Skeletal muscle tissue (tissue), 4 donors: ENCODE results near the gene ACSS1. TPM values are rescaled to one million over a fixed set of nuclear protein-coding genes. Genes with fewer than 3 reads are reported as not detected.

Experiments
- H3K27ac ChIP-seq: one replicate; pipeline ENCODE4 v1.7.0; 2013; ENCODE audit warnings: mild to moderate bottlenecking, low read depth, low read length, inconsistent platforms
- H3K27me3 ChIP-seq, 3 donors: one replicate each; pipeline ENCODE4 v1.7.0; 2013; ENCODE audit warnings: low read length in 3 of 3; ENCODE audit not compliant: control insufficient read depth in 3 of 3, insufficient read depth in 3 of 3
- H3K36me3 ChIP-seq, 3 donors: one replicate each; pipeline ENCODE4 v1.7.0; 2013; ENCODE audit warnings: low read length in 3 of 3; ENCODE audit not compliant: control insufficient read depth in 3 of 3, insufficient read depth in 3 of 3
- H3K4me1 ChIP-seq, 3 donors: one replicate each; pipeline ENCODE4 v1.7.0; 2013; ENCODE audit warnings: low read length in 3 of 3, mild to moderate bottlenecking in 3 of 3; ENCODE audit not compliant: control insufficient read depth in 3 of 3, insufficient read depth in 3 of 3
- H3K4me3 ChIP-seq, 3 donors: one replicate each; pipeline ENCODE4 v1.7.0; 2013; ENCODE audit warnings: low read length in 3 of 3
- H3K9ac ChIP-seq, 3 donors: one replicate each; pipeline ENCODE4 v1.7.0; 2013; ENCODE audit warnings: low read length in 3 of 3, mild to moderate bottlenecking in 3 of 3, moderate library complexity in 2 of 3, low read depth in 1 of 3
- H3K9me3 ChIP-seq, 3 donors: one replicate each; pipeline ENCODE4 v1.7.0; 2013; ENCODE audit warnings: low read length in 3 of 3; ENCODE audit not compliant: control insufficient read depth in 3 of 3
- total RNA-seq: library from RNA; depleted of rRNA; stranded (reverse); fragments of >200 nt; gene quantifications from one replicate; pipeline ENCODE4 v1.2.3, GENCODE V29; 2014
- donor health status: Osteomylitis.

The ACSS1 gene
- total RNA-seq, 1 donor from 2014 or later = 8.9 TPM

DNA sequence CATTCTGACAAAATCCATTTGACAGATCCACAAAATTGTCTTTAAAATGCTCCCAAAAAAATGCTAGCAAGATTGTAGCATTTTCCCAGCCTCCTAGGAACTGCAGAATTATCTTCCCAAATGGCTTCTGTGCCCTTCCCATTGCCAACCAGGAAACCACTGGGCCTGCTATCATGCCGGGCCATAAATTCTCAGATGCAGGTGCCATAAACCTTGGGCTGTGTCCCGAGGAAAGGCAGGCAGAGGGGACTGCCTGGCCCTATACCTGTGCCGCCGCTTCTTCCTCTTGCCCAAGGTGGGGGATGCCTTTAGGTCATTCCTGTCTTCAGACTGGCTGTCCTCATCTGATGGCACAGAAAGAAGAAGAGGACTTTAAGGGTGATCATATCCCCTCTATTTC, 21.2 kb upstream of the ACSS1 start:
- Histone ChIP-seq H3K9ac (no peak overlapping the region), H3K36me3 (no peaks in the 10 kb centered on the region), H3K4me1 (peaks cover 12 to 36% (median 30%) of the 10 kb centered on the region in 3 donors), H3K27ac (no peak overlapping the region), H3K4me3 (no peak overlapping the region), H3K27me3 (peaks cover 34 to 64% (median 46%) of the 10 kb centered on the region in 3 donors), H3K9me3 (no peaks in the 10 kb centered on the region)

DNA sequence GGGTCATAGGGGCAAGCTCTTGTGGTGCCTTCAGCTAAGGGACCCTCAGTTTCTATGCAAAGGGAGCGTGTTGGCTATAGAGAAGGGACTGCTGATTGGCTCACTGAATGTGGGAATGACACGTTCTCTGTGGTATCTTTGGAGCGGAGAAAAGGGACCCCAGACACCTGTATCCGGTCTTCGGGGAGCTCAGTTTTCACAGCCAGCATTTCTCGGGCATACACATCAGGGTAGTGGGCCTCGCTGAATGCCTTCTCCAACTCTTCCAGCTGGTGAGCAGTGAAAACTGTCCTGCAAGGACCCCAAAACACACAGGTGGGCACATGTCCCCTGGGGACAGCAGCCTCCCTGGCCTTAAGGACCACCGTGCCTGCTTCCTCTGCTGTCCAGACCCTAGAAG, 20.7 kb upstream of the ACSS1 start:
- no peak overlapping the region for H3K4me3 ChIP-seq
- no peak overlapping the region for H3K27ac ChIP-seq
- H3K9ac ChIP-seq = no peak overlapping the region
- no peaks in the 10 kb centered on the region for H3K36me3 ChIP-seq
- no peaks in the 10 kb centered on the region for H3K9me3 ChIP-seq
- H3K27me3 ChIP-seq = peaks cover 30 to 59% (median 42%) of the 10 kb centered on the region in 3 donors
- H3K4me1 ChIP-seq = peaks cover 12 to 32% (median 25%) of the 10 kb centered on the region in 3 donors

DNA sequence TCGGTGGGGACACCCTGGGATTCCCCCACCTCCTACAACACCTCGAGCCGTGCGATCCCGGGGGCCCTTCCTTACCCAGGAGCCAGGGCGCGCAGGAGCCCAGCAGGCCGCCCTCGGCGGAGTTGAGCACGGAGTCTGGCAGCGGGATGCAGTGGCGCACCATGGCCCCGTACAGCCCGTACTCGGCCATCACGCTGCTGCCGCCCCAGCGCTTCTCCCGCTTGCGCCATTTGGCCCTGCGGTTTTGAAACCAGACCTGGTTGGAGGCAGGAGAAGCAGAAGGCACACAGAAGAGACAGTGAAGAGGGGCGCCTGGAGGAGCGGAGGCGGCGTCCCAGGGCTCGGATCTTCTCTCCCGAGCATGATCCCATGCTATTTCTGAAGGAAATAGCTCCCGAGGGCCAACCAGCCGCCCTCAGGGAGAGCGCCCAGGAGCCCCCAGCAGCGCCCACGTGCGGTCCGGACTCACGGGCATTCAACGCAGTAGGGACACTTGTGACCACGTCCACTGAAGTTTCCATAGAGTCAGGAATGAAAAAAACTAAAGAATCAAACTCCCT, 19.8 kb upstream of the ACSS1 start:
- Histone ChIP-seq H3K27me3 (peaks cover 24 to 50% (median 34%) of the 10 kb centered on the region in 3 donors), H3K9ac (peak overlapping the region; percentile 40 to 80 (median 63)), H3K4me1 (peaks cover 12 to 25% (median 18%) of the 10 kb centered on the region in 3 donors), H3K9me3 (no peaks in the 10 kb centered on the region), H3K36me3 (no peaks in the 10 kb centered on the region), H3K27ac (peak overlapping the region; percentile 15), H3K4me3 (peak overlapping the region; percentile 46 to 72 (median 71))

DNA sequence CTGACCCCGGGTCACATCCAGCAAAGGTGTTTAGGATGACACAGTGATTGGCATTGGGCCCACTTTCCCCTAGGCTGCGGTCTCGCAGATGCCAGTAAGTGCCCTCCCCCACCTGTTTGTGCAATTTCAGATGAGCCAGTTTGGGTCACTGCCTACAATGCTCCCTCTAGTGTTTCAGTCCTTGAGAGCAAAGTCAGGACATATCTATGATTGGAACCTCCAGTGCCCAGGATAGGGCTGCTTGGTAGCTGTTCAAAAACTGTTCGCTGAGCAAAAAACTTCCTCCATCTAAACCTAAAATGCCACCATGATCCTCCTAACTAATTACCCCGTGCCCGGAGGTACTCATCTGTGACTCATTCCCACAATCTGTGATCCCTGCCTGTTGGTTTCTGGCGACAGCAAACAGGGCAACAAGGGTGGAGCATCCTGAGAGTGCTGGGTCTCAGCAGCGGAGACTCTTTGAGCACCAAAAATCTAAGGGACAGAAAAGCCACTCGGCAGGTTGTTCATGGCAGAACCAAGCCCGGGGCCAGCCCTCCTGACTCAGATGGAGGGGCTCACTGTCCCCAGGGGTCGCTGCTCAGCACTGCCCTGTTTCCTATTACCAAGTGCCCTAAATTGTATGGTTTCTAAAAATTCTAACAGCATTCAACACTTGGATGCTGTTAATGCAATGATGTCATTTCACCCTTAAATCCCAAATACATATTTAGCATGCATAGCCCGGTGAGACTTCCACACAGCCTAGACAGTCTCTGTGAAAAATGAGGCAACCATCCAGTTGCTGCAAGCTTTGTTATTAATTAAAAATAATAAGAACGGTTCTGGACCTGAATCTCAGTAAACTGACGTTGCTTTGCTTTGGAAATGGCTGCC, 19.0 kb upstream of the ACSS1 start:
- H3K27ac ChIP-seq = peak overlapping the region; percentile 15
- peaks cover 12 to 25% (median 18%) of the 10 kb centered on the region in 3 donors for H3K4me1 ChIP-seq
- H3K9me3 ChIP-seq = no peaks in the 10 kb centered on the region
- H3K27me3 ChIP-seq = peaks cover 18 to 46% (median 29%) of the 10 kb centered on the region in 3 donors
- H3K36me3 ChIP-seq = no peaks in the 10 kb centered on the region
- peak overlapping the region; percentile 46 to 72 (median 71) for H3K4me3 ChIP-seq
- H3K9ac ChIP-seq = peak overlapping the region; percentile 40 to 80 (median 63)

DNA sequence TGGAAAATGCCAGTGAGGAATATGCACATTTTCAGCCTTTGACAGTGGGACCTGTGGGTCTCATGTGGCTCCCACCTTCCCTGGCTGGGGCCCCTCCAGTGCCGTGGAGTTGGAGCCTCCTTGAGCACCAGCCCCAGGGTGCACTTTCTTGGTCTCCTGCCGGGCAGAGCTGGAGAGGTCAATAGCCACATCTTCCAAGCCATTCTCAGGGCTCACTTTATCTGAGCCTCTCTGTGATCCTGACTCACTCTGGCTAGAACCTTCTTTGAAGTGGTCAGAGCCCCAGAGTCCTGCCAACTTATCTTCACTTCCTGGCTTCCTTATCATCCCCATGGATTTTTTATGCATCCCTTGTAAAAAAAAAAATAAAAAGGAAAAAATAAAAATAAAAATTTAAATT, 18.3 kb upstream of the ACSS1 start:
- H3K9ac ChIP-seq = no peak overlapping the region
- no peak overlapping the region for H3K27ac ChIP-seq
- H3K9me3 ChIP-seq = no peaks in the 10 kb centered on the region
- H3K27me3 ChIP-seq = peaks cover 11 to 39% (median 21%) of the 10 kb centered on the region in 3 donors
- H3K4me3 ChIP-seq = no peak overlapping the region
- peaks cover 12 to 23% (median 16%) of the 10 kb centered on the region in 3 donors for H3K4me1 ChIP-seq
- no peaks in the 10 kb centered on the region for H3K36me3 ChIP-seq

DNA sequence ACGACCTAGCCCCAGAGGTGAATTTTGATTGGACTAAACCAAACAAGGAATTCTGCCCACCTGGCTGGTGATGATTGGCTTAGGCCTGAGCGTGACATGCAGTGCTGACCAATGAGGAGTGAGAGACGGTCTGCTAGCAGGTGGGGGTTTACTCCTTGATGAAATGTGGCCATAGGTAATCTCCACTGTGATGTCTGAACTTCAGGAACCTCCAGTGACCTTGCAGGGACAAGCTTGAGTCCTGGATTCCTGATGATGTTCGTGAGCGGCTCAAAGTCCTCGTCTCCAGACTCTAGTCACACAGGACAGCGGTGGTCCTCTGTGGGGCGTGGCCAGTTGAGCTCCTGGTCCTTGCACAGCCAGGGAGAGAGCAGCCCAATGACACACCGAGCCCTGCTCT, 15.6 kb upstream of the ACSS1 start:
- Histone ChIP-seq H3K4me1 (peaks cover 12 to 21% (median 14%) of the 10 kb centered on the region in 3 donors), H3K9me3 (no peaks in the 10 kb centered on the region), H3K4me3 (no peak overlapping the region), H3K27me3 (peaks cover 4 to 18% (median 4%) of the 10 kb centered on the region in 3 donors), H3K36me3 (no peaks in the 10 kb centered on the region), H3K9ac (no peak overlapping the region), H3K27ac (no peak overlapping the region)

DNA sequence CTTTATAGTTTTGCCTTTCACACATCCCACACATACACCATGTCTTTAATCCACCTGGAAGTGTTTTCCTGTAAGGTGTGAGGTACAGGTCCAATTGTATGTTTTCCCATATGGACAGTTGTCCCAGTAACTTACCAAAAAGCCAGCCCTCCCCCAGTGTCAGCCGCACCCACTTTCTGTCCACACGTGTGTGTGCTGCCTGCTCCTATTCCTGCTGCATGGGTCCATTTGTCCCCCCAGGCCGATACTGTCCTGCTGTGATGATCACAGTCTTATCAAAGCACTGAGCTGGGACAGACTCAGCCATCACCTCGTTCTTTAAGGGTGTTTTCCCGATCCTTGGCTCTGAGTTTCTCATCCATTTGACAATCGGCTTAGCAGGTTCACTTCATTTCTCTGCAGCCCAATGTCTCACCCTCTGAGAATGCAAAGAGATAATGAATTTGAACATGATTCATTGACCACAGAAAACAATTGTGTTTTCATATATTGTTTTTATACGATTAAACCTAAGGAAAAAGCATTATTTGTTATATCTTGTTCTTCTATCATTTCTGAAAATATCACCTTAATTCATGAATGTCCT, 14.4 kb upstream of the ACSS1 start:
- Histone ChIP-seq H3K27ac (no peak overlapping the region), H3K9me3 (peaks cover 0 to 2% (median 0%) of the 10 kb centered on the region in 3 donors), H3K9ac (no peak overlapping the region), H3K4me1 (peaks cover 4 to 16% (median 8%) of the 10 kb centered on the region in 3 donors), H3K36me3 (no peaks in the 10 kb centered on the region), H3K27me3 (peaks cover 3 to 12% (median 4%) of the 10 kb centered on the region in 3 donors), H3K4me3 (no peak overlapping the region)

DNA sequence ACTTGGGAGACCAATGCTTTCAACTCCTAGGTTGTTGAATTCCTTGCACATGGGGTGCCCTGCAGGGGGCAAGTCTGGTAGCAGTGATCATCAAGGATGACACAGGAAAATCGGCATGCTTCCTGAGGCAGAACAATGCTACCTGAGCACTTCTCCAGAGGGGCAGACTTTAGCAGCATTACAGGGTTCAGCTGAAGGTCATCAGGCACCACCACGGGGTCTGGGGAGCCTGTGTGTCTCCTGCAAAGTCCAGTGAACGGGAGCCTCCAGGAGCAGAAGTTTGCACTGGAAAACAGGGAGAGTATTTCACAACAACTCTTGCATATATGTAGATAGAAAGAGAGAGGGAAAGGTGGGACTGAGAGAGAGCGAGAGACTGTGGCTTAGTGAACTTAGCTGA, 13.8 kb upstream of the ACSS1 start:
- peaks cover 3 to 8% (median 4%) of the 10 kb centered on the region in 3 donors for H3K27me3 ChIP-seq
- no peak overlapping the region for H3K4me3 ChIP-seq
- H3K36me3 ChIP-seq = no peaks in the 10 kb centered on the region
- peaks cover 0 to 11% (median 2%) of the 10 kb centered on the region in 3 donors for H3K4me1 ChIP-seq
- no peak overlapping the region for H3K9ac ChIP-seq
- H3K9me3 ChIP-seq = peaks cover 0 to 2% (median 0%) of the 10 kb centered on the region in 3 donors
- no peak overlapping the region for H3K27ac ChIP-seq

DNA sequence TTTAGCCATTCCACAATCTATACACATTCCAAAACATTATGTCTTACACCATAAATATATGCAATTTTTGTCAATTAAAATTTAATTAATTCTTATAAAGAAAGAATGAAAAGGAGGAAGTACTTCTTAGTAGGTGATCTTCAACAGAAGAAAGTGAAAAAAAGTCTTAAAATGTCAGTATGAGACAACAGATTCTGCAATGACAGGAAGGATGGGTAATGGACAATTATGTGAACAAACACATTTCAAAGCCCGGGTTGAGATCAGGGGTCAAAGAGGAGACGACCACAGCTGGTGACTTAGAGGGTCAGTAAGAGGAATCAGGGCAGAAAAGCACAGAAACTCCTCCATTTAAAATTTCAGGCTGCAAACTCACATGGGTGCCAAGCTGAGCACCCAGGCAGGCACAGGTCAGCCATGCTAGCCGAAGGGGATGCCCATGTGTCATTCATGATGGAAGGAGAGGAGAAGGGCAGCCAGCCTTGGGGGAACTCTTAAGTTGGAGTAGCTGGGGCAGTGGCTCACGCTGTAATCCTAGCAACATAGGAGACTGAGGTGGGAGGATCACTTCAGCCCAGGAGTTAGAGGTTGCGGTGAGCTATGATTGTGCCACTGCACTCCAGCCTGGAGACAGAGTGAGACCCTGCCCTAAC, 13.0 kb upstream of the ACSS1 start:
- Histone ChIP-seq H3K27ac (no peak overlapping the region), H3K27me3 (peaks cover 3 to 5% (median 4%) of the 10 kb centered on the region in 3 donors)

More for the DNA sequence above, 13.0 kb upstream of the ACSS1 start:
- Histone ChIP-seq H3K36me3 (no peaks in the 10 kb centered on the region), H3K4me3 (no peak overlapping the region), H3K9me3 (peaks cover 0 to 2% (median 0%) of the 10 kb centered on the region in 3 donors), H3K4me1 (peaks cover 0 to 6% (median 3%) of the 10 kb centered on the region in 3 donors), H3K9ac (no peak overlapping the region)
